H9 (cell line): ENCODE data around the gene USP47. TPM values are rescaled to one million over a fixed set of nuclear protein-coding genes. Genes with fewer than 3 reads are reported as not detected.

Source experiments
- DNase-seq: peaks from one replicate; pipeline ENCODE4 v3.0.0-alpha.2; 2017
- H2AFZ ChIP-seq: one replicate; pipeline ENCODE4 v1.6.1; 2013; ENCODE audit warnings: mild to moderate bottlenecking, low read length, control low read depth, moderate library complexity
- H2AK5ac ChIP-seq: 2 replicates; pipeline ENCODE4 v1.6.1; 2013; ENCODE audit warnings: low read length, control low read depth, mixed read lengths; ENCODE audit not compliant: insufficient read length
- H2BK120ac ChIP-seq: one replicate; pipeline ENCODE4 v1.6.1; 2013; ENCODE audit warnings: low read depth, mild to moderate bottlenecking, low read length, control low read depth, inconsistent platforms; ENCODE audit not compliant: poor library complexity, severe bottlenecking
- H2BK12ac ChIP-seq: 2 replicates; pipeline ENCODE4 v1.6.1; 2013; ENCODE audit warnings: low read length, control low read depth, mixed read lengths, low read depth; ENCODE audit not compliant: insufficient read length
- H2BK15ac ChIP-seq: 2 replicates; pipeline ENCODE4 v1.6.1; 2013; ENCODE audit warnings: low read depth, low read length, control low read depth
- H2BK20ac ChIP-seq: one replicate; pipeline ENCODE4 v1.6.1; 2013; ENCODE audit warnings: low read depth, mild to moderate bottlenecking, low read length, control low read depth, inconsistent platforms; ENCODE audit not compliant: poor library complexity, severe bottlenecking
- H2BK5ac ChIP-seq: 2 replicates; pipeline ENCODE4 v1.6.1; 2013; ENCODE audit warnings: low read length, control low read depth, mixed read lengths; ENCODE audit not compliant: insufficient read length
- H3K14ac ChIP-seq: 2 replicates; pipeline ENCODE4 v1.6.1; 2013; ENCODE audit warnings: low read length, control low read depth; ENCODE audit not compliant: insufficient read depth
- H3K18ac ChIP-seq: 2 replicates; pipeline ENCODE4 v1.6.1; 2013; ENCODE audit warnings: low read depth, mild to moderate bottlenecking, mixed read lengths, low read length, control low read depth; ENCODE audit not compliant: insufficient read length
- H3K23ac ChIP-seq: 2 replicates; pipeline ENCODE4 v1.6.1; 2013; ENCODE audit warnings: low read length, control low read depth, mixed read lengths, low read depth; ENCODE audit not compliant: insufficient read length
- H3K23me2 ChIP-seq: 2 replicates; pipeline ENCODE4 v1.6.1; 2013; ENCODE audit warnings: low read depth, mild to moderate bottlenecking, mixed read lengths, low read length, control low read depth; ENCODE audit not compliant: insufficient read length, poor library complexity, severe bottlenecking
- H3K27ac ChIP-seq: 2 replicates; pipeline ENCODE4 v1.5.1; 2013; ENCODE audit warnings: low read length, control low read depth, mixed read lengths, low read depth; ENCODE audit not compliant: insufficient read length
- H3K27me3 ChIP-seq: 2 replicates; pipeline ENCODE4 v1.6.1; 2013; ENCODE audit warnings: low read length, control low read depth, inconsistent platforms; ENCODE audit not compliant: insufficient read depth
- H3K4ac ChIP-seq: 2 replicates; pipeline ENCODE4 v1.6.1; 2013; ENCODE audit warnings: low read depth, mild to moderate bottlenecking, control low read depth, inconsistent platforms, low read length, moderate library complexity
- H3K4me1 ChIP-seq: 2 replicates; pipeline ENCODE4 v1.6.1; 2013; ENCODE audit warnings: low read length, control low read depth, inconsistent platforms; ENCODE audit not compliant: insufficient read depth
- H3K4me2 ChIP-seq: 2 replicates; pipeline ENCODE4 v1.6.1; 2013; ENCODE audit warnings: low read length, control low read depth, mixed read lengths; ENCODE audit not compliant: insufficient read length, insufficient read depth
- H3K56ac ChIP-seq: 2 replicates; pipeline ENCODE4 v1.6.1; 2013; ENCODE audit warnings: low read depth, mild to moderate bottlenecking, mixed read lengths, low read length, control low read depth; ENCODE audit not compliant: insufficient read length
- H3K79me1 ChIP-seq: 2 replicates; pipeline ENCODE4 v1.6.1; 2013; ENCODE audit warnings: low read depth, mild to moderate bottlenecking, moderate library complexity, low read length, control low read depth, inconsistent platforms; ENCODE audit not compliant: insufficient read depth, poor library complexity, severe bottlenecking
- H3K79me2 ChIP-seq: 2 replicates; pipeline ENCODE4 v1.6.1; 2013; ENCODE audit warnings: low read length, control low read depth, inconsistent platforms; ENCODE audit not compliant: insufficient read depth
- H3K9ac ChIP-seq: 2 replicates; pipeline ENCODE4 v1.6.1; 2013; ENCODE audit warnings: low read length, control low read depth, mixed read lengths; ENCODE audit not compliant: insufficient read length; ENCODE audit errors: extremely low read depth
- H3K9me3 ChIP-seq: one replicate; pipeline ENCODE4 v1.6.1; 2013; ENCODE audit warnings: low read depth, low read length, inconsistent platforms; ENCODE audit not compliant: control insufficient read depth
- H3T11ph ChIP-seq: one replicate; pipeline ENCODE4 v1.6.1; 2013; ENCODE audit warnings: mild to moderate bottlenecking, low read length, control low read depth, inconsistent platforms
- H4K20me1 ChIP-seq: one replicate; pipeline ENCODE4 v1.6.1; 2013; ENCODE audit not compliant: control insufficient read depth, insufficient read length, insufficient read depth
- H4K5ac ChIP-seq: 2 replicates; pipeline ENCODE4 v1.6.1; 2013; ENCODE audit warnings: low read depth, mild to moderate bottlenecking, mixed read lengths, low read length, control low read depth; ENCODE audit not compliant: insufficient read length
- H4K8ac ChIP-seq: replicated peaks from 2 replicates; pipeline ENCODE4 v1.6.1; 2013; ENCODE audit warnings: low read length, control low read depth, mixed read lengths, low read depth; ENCODE audit not compliant: insufficient read length
- H4K91ac ChIP-seq: 2 replicates; pipeline ENCODE4 v1.6.1; 2013; ENCODE audit warnings: low read depth, mild to moderate bottlenecking, moderate library complexity, mixed read lengths, low read length, control low read depth; ENCODE audit not compliant: insufficient read length
- H3K27ac Mint-ChIP-seq, 3 experiments: 2 replicates in 2 of 3; 3 replicates in 1 of 3; pipeline ENCODE4 v1.8.0; 2020 to 2021; ENCODE audit warnings: mixed read lengths in 3 of 3, mild to moderate bottlenecking in 1 of 3, moderate library complexity in 1 of 3
- H3K27me3 Mint-ChIP-seq: 2 replicates; pipeline ENCODE4 v1.8.0; 2021; ENCODE audit warnings: low read depth, mild to moderate bottlenecking, moderate library complexity, mixed read lengths
- H3K36me3 Mint-ChIP-seq, 3 experiments: 2 replicates in 2 of 3; 3 replicates in 1 of 3; pipeline ENCODE4 v1.8.0; 2020 to 2021; ENCODE audit warnings: low read depth in 3 of 3, mixed read lengths in 3 of 3; ENCODE audit not compliant: insufficient read depth in 1 of 3
- H3K4me1 Mint-ChIP-seq, 2 experiments: 2 replicates each; pipeline ENCODE4 v1.8.0; 2020; ENCODE audit warnings: mixed read lengths in 2 of 2
- H3K4me3 Mint-ChIP-seq, 2 experiments: 2 replicates in 1 of 2; 3 replicates in 1 of 2; pipeline ENCODE4 v1.8.0; 2020 to 2021; ENCODE audit warnings: mild to moderate bottlenecking in 2 of 2, mixed read lengths in 2 of 2, moderate library complexity in 1 of 2
- H3K9me3 Mint-ChIP-seq, 2 experiments: 2 replicates in 1 of 2; 3 replicates in 1 of 2; pipeline ENCODE4 v1.8.0; 2020; ENCODE audit warnings: mild to moderate bottlenecking in 2 of 2, mixed read lengths in 2 of 2, moderate library complexity in 1 of 2
- CTCF ChIP-seq: fragments of 200-600 bp; sonication (generic); conservative IDR thresholded peaks from 3 replicates; pipeline ENCODE4 v1.8.0; 2021; ENCODE audit warnings: antibody characterized with exemption, mild to moderate bottlenecking
- WGBS: extraction: QIAGEN DNeasy Blood & Tissue Kit; methylation state at CpG from one replicate; pipeline ENCODE4 v1.1.7; 2013; ENCODE audit warnings: missing lambda C conversion rate, low lambda C conversion rate, mixed read lengths; ENCODE audit not compliant: insufficient read length; ENCODE audit errors: extremely low coverage; 5-methylcytosine and 5-hydroxymethylcytosine counted together
- total RNA-seq: library from RNA; stranded (reverse); gene quantifications from 2 replicates; pipeline ENCODE4 v1.2.1, GENCODE V29; 2021

USP47 gene
- total RNA-seq, 1 experiment from 2014 or later: 26.7 TPM

GRCh38 chr11:11842421-11843008 lies 743 bp downstream of the USP47 start:
- H3K36me3 Mint-ChIP-seq: no peaks in the 10 kb centered on the region
- Histone ChIP-seq H3K79me1 (no peaks in the 10 kb centered on the region), H3K9ac (peak overlapping the region; percentile 78), H4K20me1 (no peaks in the 10 kb centered on the region), H3K4me2 (peak overlapping the region; percentile 76), H4K5ac (no peak overlapping the region), H3K23me2 (peaks cover 11% of the 10 kb centered on the region), H2BK20ac (no peak overlapping the region), H3K4me1 (peaks cover 5% of the 10 kb centered on the region; the same call in 1 of the 2 replicates), H3K27me3 (no peaks in the 10 kb centered on the region), H3T11ph (no peak overlapping the region), H3K4ac (no peak overlapping the region), H3K18ac (peak overlapping the region; percentile 64), H4K91ac (no peak overlapping the region), H3K14ac (peak overlapping the region; percentile 74; the same call in 1 of the 2 replicates), H2BK12ac (no peak overlapping the region), H3K9me3 (no peaks in the 10 kb centered on the region), H3K79me2 (peaks cover 11% of the 10 kb centered on the region; the same call in 1 of the 2 replicates), H2BK15ac (no peak overlapping the region), H4K8ac (no peak overlapping the region), H2AFZ (no peak overlapping the region), H2BK120ac (no peak overlapping the region), H2AK5ac (no peak overlapping the region), H3K27ac (no peak overlapping the region), H3K23ac (no peak overlapping the region), H2BK5ac (no peak overlapping the region), H3K56ac (no peak overlapping the region)
- no CpG with 5 or more reads among the region's 18 CpGs for WGBS
- H3K9me3 Mint-ChIP-seq: no peaks in the 10 kb centered on the region
- no peak overlapping the region for H3K27ac Mint-ChIP-seq
- DNase-seq: no peak
- H3K27me3 Mint-ChIP-seq: no peaks in the 10 kb centered on the region
- no peak for TF ChIP-seq CTCF
- no peak overlapping the region for H3K4me3 Mint-ChIP-seq
- peaks cover 19% of the 10 kb centered on the region in 2 experiments; a peak in 3 of 4 replicates for H3K4me1 Mint-ChIP-seq
